Activated CD4-positive, alpha-beta T cell treated with anti-CD3 and anti-CD28 coated beads for 48 hours (primary cell): ENCODE data around the gene PRDM16.

Source experiments
- DNase-seq: peaks from one replicate; pipeline ENCODE4 v3.0.0-alpha.2; 2020

PRDM16 gene

DNA sequence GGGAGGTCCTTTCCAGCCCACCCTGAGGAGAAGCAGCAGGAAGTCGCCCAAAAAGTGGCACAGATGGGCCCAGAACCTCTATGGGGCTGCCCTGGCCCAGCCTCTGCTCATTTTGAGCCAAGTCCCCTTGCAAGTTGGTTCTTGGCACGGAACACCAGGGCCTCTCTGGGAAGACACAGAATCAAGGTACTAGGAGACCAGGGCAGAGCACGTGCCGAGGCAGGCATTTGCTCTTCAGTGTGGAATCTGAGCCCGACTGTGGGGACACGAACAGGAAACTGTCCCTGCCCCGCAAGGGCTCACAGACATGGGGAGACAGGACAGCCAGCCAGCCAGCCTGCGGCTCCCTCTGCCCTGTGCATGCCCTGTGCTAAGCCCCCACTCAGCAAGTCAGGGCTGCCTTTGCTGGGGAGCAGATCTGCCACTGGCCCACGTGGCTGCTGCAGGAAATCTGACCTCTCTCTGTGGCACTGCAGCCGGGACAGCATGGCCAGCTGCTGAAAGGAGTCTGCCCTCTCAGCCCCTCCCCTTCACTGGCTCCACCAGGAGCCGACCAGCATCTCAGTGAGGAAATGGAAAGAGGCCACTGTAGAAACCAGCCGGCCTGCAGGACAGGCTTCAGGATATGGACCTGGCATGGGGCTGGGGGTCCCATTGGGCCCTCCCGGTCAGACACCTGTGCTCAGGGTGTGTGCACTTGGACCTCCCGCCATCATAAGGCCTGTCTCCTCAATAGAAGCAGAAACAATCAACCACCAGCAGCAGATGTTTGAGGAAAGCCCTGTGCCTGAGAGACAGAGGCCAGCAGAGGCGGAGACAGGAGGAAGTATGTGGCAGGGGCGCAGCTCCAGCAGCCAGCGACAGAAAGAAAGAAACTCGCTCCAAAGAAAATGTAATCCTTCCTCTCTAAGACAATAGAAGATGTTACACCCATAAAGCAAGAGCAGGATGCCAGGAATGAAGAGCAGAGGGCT, 389.2 kb downstream of the PRDM16 start:
- no peak for DNase-seq

DNA sequence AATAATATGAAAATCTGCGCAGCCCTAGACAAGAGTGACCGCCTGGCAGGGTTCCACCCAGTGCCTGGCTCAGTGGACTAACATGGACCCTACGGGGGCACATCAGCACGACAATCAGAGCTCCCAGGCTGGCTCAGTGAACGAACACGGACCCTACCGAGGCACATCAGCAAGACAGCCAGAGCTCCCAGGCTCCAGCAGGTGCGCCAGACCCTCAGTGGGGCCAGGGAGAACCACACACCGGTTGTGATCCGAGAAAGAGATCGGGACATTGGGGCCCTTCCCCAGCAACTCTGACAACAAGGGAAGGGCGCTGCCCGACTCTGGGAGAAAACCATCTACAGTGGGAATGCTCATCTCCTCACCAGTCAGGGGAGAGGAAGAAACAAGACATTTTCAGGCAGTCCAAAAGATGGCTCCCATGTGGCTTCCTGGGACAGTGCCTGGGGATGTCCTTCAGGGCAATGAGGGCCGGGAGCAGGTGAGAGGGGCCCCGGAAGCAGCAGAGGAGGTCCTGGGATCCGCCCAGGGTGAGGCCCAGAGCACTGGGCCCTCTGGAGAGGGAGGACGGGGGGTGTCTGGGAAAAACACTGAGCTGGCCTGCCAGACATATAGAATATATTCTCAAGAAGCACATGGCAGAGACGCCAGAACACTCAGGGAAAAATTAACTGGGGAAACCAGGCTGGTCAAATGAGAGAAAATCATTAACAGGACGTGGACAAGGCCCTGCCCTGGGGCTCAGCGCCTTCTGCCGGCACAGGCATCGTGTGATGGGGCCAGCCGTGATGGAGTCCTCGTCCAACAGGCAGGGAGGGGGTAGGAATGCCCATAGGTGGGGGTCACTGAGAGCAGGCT, 390.3 kb downstream of the PRDM16 start:
- DNase-seq: no peak

DNA sequence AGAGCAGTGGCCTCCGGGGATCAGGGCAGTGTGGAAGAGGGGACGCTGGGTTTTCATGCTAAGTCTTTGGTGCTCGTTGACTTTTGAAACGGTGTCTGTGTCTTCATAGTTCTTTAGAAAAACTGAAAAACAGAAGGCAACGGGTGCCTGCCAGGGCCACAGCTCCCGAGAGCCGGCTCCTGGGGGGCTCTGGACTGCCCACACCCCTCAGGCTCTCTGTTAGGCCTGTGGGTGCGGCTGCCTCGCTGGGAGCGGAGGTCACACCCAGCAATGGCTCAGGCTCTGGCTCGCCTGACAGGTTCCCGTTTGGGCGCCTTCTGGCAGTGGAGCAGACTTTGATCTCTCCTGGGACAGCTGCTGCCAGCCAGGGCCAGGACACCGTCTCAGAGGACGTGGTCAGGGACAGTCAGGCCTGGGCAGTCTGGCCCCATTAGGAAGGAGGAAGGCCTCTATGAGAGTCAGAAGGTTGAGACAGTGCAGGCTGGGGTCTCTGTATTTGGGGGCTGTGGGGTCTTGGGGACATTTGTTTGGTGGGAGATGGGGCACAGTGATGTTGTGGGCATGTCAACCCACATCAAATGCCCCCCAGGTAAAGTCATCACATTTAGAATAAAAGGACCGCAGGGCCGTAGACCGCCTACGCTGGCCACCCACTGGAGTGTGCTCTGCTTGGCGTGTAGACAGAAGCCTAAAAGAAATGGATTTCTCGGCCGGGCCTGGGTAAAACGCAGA, 391.1 kb downstream of the PRDM16 start:
- DNase-seq: no peak

DNA sequence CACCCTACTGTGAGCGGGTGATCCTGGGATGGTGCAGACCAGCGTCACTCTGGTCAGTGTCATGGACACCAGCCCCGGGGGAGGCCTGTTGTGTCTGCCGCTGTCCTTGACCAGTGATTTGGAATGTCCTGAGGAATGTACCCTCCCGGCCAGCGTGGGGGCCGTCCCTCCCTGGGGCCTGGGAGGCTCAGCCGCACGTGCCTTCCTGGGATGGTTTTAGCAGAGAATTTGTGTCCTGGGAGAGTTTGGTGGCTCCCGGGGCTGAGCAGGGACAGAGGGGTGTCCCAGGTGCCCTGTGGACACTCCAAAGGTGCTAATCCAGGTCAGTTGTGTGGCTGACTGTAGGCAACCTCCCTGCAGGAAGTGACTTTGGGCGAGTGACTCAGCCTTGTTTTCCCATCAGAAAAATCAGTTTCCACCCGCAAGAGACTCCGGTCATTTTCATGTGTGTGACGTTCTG, 391.7 kb downstream of the PRDM16 start:
- DNase-seq: no peak

DNA sequence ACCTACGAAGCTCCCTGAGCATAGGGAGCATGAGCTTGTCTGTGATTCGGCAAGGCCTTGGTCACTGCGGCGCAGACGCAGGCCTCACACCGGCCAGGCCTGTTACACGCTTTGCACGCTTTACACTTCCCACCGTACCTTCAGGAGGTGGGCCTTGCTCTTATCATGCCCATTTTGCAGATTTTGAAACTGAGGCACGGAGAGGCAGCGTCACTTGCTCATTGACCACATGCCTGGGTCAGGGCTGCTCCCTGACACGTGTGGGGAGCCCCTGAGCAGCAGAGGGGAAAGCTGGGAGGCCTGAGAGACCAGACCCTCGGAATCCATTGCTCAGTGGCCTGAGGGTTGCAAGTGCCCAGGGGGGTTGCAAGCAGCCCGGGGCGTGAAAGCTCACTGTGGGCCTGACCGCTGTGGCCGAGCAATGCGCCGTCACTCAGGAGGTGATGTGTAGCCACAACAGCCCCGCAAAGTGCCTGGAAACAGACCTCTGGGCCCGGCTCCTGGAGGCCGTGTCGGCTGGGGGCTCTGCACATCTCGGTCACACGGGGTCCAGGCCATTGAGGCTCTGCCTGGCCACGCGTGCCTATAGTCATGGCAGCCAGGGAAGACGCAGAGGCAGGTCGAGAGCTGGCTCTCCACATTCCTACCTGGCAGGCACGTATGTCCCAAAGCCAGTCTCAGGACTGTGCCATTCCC, 392.4 kb downstream of the PRDM16 start:
- no peak for DNase-seq

DNA sequence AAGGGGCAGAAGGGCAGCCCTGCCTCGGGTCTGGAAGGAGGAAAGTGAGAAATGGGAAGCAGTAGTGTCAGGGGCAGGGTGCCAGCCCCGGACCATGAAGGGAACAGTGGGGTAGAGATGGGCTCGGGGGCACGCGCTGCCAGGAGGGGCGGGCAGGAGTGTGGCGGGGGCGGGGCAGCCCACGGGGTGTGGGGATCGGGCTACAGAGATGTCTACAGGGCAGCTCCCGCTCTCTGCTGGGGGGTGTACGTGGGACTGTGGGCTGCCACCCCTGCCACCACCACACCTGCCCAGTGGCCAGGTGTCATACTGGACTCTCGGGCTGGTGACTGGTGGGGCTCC, 392.9 kb downstream of the PRDM16 start:
- DNase-seq: no peak

DNA sequence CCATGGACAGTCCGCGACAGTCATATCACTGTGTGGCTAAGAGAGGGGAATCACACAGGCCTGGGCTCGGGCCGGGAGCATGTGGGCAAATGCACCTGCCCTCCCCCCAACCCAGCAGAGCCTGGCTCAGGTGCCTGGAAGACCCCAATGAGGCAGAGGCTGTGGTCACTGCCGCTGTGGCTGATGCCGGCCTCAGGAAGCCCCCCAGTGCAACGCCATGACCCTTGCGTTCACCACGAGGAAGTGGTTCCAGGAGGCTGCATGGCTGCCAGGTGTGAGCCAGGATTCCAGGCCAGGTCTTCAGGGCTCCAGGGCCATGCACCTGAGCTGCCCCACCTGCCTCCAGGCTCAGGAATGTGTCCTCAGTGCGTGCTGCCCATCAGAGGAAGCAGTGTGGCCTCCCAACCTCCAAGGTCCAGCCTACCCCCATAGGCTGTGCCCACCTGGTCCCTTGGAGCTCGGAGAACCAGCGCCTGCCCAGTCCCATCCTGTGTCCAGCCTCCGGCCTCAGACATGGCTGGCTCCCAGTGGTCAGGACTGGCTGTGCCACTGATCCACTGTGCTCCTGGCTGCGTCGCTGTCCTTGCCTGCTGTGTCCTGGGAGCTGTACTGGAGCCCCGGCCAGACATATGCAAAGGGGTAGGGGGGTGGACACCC, 393.5 kb downstream of the PRDM16 start:
- no peak for DNase-seq

DNA sequence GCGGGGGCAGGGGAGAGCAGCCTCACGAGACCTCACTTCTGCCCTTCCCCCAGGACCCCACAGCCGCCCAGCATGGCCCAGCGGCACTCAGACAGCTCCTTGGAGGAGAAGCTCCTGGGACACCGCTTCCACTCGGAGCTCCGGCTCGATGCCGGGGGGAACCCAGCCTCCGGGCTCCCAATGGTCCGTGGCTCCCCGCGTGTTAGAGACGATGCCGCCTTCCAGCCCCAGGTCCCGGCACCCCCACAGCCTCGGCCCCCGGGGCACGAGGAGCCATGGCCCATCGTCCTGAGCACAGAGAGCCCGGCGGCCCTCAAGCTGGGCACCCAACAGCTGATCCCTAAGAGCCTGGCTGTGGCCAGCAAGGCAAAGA, 394.0 kb downstream of the PRDM16 start:
- no peak for DNase-seq

DNA sequence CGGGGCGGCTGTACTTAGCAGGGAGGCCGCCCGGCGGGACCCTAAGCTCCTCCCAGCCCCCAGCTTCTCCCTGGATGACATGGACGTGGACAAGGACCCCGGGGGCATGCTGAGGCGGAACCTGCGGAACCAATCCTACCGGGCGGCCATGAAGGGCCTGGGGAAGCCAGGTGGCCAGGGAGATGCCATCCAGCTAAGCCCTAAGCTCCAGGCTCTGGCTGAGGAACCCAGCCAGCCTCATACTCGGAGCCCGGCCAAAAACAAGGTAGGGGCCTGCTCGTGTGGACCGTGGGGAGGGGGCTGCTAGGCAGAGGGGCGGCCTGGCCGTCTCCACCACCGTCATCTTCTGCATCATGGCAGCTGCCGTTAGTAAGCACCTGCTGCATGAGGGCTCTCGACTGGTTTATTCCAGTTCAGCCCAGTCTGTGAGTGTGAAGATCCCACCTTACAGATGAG, 394.4 kb downstream of the PRDM16 start:
- no peak for DNase-seq

DNA sequence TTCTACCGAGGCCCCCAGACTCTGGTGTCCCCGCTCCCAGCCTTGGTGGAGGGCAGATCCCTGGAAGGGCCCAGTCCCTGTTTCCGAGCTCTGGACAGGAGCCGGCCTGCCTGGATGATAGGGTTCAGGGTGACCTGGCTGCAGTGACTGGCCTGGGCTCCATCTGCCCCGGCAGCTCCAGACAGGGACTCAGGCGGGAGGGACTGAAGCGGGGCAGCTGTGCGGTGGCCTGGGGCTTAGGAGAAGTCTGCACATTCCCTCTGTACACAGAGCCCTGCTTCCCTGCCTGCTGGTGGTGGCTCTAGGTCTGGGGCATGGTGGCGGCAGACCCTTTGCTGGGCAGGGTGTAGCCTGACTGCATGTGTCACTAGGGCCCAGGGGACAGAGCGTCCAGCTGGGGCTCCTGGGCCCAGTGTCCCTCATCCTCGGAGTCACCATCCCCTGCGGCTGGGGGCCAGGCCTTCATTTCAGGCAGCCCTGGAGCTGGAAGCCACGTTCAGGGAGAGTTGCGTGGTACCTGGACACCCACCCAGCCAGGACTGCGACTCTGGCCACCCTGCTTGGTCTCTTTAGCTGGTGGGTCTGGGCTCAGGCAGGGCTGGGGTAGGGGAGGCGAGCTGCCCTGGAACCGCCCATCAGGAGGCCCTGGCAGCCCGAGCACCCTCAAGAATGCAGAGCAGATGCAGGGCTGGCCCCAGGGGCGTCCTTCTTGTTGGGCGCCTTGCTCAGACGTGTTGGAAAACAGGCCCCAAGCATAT, 395.1 kb downstream of the PRDM16 start:
- no peak for DNase-seq

DNA sequence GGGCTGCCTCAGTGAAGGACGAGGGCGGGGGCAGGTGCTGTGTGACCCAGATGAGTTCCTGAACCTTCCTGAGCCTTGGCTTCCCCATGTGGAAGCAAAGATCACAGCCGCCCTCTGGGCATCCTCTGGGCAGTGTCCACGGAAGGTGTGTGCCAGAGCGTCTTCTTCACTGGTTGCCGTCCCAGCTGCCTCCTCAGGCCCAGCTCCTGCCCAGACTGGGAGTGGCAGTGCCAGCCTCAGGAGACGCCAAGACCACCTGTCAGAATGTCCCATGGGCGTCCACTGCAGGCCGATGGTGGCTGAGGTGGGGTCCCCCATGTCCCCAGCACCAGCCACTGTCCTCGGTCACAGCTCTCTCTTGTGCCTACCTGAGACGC, 395.6 kb downstream of the PRDM16 start:
- DNase-seq: no peak

DNA sequence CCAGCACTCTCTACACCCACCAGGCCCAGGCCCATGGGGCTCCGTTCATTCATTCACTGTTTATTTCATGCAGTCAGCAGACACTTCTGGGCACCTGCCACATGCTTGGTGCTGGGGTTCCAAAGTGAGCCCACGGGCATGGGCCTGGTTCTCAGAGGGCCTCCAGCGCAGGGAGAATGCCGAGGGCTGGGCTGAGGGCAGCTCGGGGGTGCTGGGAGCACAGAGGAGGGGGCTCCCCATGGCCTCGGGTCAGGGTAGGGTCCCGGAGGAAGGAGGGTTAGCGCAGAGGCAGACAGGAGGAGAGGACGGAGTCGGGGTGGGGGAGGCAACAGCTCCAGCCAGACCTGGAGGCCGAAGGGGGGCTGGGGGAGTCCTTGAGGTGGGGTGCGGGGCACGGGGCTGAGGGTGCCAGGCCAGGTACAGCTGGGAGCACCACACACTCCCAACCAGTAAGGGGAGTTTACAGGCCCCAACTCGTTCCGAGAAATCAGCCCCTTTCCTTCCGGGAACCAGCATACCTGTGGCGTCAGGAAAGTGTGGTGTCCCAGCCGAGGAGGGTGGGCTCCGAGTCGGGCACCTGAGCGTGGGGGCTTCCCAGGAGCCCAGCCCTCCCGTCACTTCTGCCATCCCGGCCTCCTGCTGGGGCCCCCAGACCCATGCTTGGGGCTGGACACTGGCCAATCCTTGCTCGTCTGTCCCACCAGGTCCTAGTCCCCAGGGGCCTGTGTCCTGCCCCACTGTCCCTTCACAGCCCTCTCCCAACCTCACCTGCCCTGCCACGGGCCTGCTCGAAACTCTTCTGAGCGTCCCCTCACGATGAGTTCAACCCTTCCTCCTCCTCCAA, 396.3 kb downstream of the PRDM16 start:
- DNase-seq: no peak

DNA sequence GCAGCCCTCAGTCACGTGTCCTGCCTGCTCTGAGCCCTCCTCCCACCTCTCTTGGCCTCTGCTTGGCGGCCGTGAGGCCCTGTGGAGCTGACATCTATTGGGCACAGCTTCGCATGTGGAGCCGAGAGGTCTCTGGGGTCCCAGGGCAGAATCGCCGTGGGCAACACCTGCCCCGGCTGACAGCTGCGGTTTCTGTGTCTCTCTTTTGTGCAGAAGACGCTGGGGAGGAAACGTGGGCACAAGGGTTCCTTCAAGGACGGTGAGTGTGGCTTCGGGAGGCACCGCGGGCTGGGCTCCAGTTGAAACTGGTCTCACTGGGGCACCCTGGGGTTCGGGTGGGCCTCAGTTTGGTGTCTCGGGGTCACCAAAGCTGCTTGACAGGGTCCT, 396.9 kb downstream of the PRDM16 start:
- no peak for DNase-seq

DNA sequence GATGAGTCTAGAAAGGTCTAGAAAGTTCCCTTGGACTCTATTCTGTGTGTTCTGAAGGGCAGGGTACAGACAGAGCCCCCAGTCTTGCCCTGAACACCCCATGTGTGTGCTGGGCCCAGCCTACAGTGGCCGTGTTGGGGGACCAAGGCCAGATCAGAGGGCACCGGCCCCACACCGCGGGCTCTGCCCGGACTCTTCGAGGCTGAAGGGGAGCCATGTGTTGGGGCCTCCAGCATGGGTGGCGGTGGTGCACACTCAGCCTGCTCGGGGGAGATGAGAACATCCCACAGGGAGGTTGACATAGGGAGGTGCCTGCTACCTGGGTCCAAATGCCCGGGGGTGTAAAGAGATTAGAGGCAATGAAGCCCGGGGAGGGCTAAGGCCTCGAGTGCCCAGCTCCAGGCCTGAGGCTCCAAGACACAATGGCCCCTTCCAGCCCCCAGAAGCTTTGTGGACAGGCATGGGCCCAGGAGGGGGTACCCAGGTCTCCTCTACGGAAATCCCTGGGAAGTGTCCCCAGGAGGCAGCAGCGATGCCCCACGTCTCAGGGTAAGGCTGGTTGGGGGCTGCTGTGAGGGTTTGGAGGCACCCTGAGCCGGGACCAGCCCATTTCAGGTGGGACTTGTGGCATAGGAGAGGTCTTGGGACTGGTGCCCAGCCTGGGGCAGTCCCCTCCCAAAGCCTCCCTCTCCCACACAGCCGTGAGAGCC, 397.5 kb downstream of the PRDM16 start:
- no peak for DNase-seq

DNA sequence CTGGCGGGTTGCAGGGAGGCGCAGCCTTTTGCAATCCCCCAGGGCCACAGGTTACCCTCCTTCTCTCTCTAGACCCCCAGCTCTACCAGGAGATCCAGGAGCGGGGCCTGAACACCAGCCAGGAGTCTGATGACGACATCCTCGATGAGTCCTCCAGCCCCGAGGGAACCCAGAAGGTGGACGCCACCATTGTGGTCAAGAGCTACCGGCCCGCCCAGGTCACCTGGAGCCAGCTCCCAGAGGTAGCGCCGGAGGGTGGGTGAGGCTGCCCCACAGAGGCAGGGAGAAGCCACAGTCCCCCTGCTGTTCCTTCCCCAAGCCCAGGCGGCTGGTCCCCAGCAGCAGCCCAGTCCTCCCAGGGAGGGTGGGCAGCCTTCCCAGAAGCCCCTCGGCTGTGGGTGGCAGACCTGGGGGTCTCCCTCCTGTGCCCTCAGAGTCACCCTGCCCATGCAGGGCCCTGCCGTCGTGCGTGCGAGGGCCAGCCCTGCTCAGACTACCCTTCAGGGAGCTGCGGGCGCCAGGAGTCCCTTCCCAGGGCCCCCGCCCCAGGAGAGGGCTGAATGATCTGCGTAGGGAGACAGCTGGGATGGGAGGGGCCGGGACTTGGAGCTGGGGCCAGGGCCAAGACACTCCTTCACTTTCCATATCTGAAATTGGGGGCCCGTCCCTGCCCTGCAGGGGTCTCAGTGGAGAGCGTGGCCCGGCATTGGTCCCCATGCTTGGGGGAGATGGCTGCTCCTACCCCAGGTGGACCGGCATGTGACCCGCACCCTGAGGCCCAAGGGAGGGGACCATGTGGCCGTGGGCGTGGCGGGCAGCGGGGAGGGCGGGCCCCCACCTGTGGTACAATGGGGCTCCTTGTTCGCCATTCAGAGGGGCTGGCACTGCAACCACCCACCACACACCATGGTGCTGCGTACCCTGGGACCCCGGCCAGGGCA, 398.4 kb downstream of the PRDM16 start:
- DNase-seq: no peak

DNA sequence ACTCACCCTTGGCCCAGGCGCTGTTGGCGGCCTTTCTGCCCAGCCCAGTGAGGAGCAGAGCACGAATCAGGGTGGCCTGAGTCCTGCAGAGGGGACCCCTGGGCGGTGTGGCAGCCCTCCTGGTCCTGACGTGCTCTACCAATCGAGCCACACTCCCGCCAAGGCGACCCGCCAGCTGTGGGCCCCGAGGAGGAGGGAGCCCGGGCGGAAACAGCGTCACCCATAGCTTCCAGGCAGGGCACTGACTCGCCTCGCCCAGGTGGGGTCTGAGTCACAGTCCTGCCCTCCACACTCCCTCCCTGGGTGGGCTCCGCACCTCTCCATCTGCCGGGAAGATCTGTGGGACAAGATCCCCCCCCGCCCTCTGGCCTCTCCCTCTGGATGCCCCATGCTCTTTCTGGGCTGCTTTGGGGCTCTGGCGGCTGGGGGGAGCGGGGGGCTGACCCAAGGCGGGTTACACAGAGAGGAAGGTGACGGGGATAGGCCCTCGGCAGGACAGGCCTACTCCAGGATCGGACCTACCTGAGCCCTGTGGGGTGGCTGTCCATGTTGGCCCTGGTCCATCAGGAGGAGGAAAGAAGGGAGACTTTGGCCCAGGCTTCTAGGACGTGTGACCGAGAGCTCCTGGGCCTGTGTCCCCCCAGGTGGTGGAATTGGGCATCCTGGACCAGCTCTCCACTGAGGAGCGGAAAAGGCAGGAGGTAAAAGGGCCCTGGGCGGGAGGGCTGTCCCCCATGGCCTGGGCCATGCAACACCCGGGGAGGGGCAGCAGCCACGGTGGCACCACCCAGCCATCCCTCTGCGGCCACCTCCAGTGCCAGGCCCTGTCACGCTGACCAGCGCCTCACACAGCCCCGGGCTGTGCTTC, 399.5 kb downstream of the PRDM16 start:
- no peak for DNase-seq

DNA sequence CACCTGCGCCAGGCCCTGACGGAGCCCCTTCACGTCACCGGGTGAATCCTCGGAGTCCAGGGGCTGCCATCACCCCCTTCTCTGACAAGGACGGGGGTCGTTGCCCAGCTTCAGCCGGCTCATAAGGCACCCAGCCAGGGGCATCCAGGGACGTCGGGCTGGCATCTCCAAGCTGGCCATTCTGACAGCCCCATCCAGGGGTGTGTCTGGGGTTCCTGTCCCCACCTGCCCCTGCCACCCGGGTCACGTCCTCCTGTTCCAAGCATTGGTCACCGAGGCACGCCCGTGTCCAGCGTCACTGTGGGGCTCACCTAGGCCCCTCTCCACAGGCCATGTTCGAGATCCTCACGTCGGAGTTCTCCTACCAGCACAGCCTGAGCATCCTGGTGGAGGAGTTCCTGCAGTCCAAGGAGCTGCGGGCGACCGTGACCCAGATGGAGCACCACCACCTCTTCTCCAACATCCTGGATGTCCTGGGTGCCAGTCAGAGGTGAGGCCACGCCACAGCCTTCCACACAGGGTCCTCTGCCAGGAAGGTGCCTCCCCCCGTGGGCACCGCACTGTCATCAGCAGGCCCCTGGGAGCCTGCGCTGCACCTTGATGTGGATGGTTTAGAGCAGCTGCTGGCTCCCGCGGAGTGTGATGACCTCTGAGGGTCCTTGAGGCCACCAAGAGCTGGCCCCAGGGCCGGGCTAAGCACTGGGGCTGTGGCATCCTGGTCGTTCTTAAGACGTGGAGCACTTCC, 400.3 kb downstream of the PRDM16 start:
- DNase-seq: no peak
